ENCODE data around the gene MCM3AP. TPM values are rescaled to one million over a fixed set of nuclear protein-coding genes. Genes with fewer than 3 reads are reported as not detected.

MCM3AP gene
- total RNA-seq, 1 donor from 2014 or later: 107 TPM

DNA sequence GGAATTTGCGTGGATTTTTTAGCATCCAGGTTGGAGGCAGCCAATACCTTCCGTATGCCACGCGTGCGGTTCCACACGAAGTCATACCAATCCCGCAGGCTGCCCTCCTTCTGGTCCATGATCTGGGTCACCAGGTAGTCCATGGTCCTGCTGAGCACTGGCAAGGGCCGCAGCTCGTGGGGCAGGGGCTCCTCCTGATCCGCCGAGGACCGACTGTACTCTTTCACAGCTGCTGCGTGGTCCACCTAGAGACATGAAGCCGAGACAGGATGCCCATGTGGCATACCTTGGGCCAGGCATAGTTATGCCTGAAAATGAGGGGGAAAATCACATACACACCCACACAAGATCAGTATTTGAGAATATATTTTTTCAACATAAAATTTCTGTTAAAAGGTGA lies 12.1 kb downstream of the MCM3AP start:
- no peak for DNase-seq (ENCODE audit: low spot score)

DNA sequence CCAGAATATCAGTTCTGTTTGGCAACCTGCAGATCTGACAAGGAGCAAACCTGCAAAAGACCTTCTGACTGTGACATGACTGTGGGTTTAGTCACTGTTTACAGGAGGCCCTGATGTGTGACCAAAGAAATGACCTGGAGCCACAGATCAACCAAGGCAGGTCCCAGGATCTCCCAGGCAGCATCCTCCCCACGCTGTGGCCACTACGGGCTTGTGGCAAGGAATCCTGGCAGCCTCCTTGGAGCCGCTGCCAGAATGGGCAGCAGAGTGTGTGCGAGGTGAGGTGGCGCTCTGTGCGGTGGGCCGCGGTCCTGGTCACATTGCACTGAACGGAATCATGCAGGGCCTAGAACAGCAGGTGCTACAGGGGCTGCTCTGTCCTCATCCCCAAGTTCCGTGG lies 15.9 kb downstream of the MCM3AP start:
- DNase-seq (ENCODE audit: low spot score): no peak

- no peak for DNase-seq (ENCODE audit: low spot score)
These were observed 17.0 kb downstream of the MCM3AP start for GRCh38 chr21:46268371-46268770.

DNA sequence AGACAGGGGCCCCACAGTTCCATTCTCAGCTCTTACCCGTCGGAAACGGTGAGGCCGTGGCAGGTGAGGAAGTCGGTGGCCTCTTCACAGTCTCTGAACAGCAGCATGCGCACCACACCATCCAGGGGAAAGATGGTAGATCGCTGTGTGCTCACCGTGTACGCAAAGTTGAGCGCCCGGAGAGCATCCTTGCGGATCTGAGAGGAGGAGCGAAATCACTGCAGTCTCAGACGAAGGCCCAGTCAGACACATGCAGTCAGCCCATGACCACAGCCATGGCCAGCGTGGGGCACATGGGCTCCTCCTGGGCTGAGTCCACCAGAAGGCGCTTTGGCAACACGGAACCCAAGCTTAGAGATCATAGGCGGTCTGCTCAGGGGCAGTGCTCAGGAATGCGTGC lies 18.5 kb downstream of the MCM3AP start:
- DNase-seq (ENCODE audit: low spot score): no peak

DNA sequence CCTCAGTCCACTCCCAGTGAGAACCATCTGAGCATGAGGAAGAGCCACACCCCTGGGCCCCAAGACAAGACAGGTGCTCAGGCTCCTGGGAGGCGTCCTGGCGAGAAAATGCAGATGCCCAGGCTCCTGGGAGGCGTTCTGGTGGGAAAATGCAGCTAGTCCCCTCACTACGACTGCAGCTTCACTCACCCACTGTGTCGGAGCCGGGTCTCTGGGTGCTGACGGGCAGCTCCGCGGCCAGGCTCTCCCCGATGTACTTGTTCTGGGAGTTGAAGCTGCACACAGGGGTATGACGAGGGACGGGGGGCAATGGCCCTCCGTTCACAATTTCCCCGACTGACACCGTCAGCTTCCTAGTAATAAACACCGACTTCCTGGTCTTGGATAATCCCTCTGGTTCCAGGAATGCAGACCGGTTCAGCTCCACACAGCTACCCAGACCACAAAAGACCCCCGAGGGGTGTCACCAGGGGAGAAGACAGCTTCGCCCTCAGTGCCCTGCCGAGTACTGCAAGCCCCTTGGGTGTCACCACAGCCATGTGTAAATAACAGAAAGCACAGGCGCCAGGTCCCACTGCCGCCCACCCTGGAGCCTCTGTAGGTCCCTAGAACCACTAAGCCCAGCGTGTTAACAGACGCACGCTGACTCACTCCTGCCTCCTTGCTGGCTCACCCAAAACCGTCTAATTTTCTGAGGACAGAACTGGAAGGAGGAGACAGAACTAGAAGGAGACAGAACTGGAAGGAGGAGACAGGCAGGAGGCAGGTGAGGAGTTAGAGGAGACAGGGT lies 19.5 kb downstream of the MCM3AP start:
- DNase-seq (ENCODE audit: low spot score): no peak

- no peak for DNase-seq (ENCODE audit: low spot score)
These were observed 20.7 kb downstream of the MCM3AP start for GRCh38 chr21:46264690-46265144.

- no peak for DNase-seq (ENCODE audit: low spot score)
These were observed 21.2 kb downstream of the MCM3AP start for GRCh38 chr21:46264046-46264689.

DNA sequence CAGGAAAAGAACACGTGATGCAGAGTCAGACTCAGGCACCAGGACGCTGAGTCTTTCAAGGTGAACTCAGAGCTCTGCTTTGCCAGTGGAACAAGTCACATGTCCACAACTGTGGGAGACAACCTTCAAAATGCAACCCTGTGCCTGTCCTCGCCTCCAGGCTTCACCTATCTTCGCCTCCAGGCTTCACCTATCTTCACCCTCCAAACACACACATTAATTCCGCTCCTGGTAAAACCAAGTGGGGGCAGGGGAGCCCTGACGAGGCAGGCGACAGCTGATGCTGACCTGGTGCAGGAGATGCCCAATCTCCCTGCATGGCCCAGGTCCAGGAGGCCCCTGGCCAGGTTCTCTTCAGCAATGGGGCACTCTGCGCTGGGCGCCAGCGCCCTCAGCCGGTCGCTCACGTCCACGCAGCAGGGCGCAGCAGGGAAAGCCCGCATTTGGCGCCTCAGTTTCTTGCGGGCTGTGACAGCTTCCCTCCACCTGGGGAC lies 28.9 kb downstream of the MCM3AP start:
- no peak for DNase-seq (ENCODE audit: low spot score)

GRCh38 chr21:46255758-46256337 lies 29.6 kb downstream of the MCM3AP start:
- DNase-seq (ENCODE audit: low spot score): no peak

DNA sequence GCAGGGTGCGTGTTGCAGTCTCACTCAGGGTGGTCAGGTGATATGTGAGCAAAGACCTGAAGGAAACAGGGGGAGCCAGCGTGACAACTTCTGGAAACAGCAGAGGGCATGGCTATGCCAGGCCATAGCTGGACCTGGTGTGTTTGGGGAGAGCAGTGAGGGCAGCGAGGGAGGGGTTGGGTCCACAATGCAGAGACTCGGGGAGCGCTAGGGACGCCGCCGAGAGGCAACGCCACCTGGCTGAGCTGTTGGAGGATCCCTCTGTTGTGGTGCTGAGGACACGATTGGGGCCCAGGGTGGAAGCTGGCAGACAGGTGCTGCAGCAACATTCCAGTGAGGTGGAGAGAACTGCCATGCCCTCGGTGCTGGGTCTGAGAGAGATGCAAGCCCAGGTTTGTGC lies 30.2 kb downstream of the MCM3AP start:
- no peak for DNase-seq (ENCODE audit: low spot score)

DNA sequence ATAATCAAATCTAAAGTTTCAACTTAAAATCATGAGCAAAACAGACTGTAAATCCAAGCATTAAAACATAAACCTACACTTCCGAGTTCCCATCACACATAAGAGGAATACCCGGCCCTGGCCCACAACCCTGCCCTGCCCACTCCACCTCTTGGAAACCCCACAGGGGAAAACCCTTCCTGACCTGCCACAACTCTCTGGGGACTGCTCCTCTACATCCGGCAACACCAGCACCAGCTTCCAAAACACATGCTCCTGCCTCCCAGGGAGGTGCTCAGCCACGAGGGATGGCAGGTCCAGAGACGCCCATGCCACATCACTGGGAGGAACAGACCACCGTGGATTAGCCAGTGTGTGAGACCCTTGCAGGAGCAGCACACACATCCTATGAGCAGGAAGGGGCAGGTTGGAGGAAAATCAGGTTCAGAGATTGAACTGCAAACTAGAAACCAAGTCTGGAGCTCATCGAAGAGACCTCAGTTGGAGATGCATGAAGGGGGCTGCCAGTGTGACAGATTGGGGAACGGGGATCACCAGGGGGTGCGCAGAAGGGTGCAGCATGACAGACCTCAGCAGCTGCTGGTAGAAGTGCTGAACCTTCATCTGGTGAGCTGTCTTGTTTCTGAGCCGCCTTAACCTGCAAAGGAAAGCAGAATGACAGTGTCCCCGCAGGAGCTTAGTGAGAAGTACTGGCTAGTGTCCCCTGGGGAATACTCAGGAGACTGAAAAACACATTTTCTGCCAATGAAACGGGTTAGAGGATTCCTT lies 31.0 kb downstream of the MCM3AP start:
- DNase-seq (ENCODE audit: low spot score): no peak

DNA sequence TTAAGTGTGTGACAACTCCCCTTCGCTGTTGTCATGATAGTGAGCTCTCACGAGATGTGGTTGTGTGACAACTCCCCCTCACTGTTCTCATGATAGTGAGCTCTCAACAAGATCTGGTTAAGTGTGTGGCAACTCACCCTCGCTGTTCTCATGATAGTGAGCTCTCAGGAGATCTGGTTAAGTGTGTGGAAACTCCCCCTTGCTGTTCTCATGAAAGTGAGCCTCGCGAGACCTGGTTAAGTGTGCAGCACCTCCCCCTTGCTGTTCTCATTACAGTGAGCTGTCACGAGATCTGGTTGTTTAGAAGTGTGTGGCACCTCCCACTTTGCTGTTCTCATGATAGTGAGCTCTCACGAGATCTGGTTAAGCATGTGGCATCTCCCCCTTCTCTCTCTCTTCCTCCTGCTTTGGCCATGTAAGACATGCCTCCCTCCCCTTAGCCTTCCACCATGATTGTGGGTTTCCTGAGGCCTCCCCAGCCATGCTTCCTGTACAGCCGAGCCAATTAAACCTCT lies 31.7 kb downstream of the MCM3AP start:
- no peak for DNase-seq (ENCODE audit: low spot score)

DNA sequence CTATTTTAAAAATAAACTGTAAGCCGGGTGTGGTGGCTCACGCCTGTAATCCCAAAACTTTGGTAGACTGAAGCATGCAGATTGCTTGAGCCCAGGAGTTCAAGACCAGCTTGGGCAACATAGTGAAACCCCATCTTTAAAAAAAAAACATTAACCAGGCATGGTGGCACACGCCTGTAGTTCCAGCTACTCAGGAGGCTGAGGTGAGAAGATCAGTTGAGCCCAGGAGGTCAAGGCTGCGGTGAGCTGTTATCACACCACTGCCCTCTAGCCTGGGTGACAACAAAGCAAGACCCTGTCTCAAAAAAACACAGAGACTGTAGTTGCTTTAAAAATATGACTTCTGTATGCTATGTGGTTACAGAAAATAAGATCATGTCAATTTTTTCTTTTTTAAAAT lies 32.6 kb downstream of the MCM3AP start:
- no peak for DNase-seq (ENCODE audit: low spot score)

DNA sequence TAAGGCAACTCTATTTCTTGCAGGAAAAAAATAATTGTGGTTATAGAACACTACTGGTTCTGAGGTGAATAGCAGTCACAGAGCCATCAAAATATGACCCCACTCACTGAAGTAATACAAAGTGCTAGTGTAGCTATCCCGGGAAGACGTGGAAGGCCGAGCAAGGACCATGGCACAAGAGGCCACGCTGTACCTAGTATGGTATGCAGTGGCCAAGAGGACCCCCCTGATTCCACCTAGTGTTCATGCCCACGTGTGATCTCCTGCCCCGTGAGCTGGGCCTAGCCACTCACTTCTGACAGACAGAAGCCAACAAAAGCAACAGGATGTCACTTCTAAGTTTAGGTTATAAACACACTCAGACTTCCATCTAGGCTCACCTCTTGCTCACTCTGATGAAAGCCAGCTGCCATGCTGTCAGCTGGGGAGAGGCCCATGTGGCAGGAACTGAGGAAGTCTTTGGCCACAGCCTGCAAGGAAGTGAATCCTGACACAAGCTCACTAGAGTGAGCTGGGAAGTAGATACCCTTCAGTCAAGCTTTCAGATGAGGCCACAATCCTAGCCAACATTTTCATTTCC lies 35.2 kb downstream of the MCM3AP start:
- no peak for DNase-seq (ENCODE audit: low spot score)

- DNase-seq (ENCODE audit: low spot score): no peak
These were observed 36.6 kb downstream of the MCM3AP start for GRCh38 chr21:46248827-46249226.

DNA sequence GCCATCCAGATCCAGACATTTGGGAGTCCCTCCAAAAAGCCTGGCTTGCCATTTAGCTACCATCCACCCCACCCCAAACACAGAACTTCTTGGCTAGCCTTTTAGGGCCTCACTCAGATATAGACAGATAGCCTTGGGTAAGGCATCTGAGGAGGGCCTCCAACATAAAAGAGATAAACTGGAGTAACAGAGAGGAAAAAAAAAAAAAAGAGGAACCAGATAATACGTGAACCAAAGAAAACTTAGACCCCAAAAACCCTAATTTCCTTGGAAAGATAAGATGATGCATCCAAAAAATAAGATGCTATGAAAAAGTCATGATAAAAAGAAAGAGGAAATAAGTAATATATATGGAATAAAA lies 37.0 kb downstream of the MCM3AP start:
- no peak for DNase-seq (ENCODE audit: low spot score)

DNA sequence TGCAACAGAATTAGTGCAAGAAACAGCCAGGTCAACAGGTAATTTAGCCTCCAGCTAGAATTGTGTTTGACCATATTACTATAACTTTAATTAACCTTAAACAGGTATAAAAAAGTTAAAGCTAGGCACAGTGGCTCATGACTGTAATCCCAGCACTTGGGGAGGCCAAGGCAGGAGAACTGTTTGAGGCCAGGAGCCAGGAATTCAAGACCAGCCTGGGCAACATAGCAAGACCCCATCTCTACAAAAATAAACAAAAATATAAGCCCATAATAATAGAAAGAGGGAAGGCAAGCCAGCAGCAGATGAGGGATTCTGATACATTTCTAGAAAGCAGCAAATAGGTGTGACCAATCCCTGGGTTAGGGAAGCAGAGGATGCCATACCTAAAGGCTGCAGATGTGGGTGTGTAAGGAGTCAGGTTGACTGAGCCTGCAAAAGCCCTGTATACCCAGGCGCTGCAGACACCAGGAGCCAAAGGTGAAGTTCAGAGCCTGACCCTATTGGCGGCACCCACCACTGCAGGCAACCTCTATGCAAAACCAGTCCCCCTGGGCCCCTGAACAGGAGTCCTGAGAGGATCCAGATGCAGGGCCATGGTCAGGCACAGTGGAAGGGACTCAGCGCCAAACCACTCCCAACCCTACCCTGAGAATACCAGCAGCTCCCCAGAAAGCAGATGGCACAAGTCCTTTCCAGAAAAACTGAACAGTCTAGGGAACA lies 37.6 kb downstream of the MCM3AP start:
- no peak for DNase-seq (ENCODE audit: low spot score)

DNA sequence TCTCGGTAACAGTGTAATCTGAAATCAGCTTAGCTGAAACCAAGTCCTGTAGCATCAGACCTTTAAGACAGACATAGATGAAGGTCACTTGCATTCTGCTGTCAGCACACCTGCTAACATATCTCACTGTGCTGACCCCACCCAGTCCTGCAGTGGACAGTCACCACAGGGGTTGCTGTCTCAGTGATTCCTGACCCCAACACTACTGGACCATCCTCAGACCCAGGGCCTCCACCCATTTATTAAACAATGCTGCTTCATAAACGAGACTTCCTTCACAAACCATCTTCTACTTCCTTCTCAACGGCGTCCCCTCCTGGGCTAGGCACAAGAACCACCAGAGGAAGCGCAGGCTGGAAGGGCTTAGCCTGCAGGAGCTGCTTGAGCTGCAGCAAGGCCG lies 39.1 kb downstream of the MCM3AP start:
- DNase-seq (ENCODE audit: low spot score): no peak

- no peak for DNase-seq (ENCODE audit: low spot score)
These were observed 40.0 kb downstream of the MCM3AP start for GRCh38 chr21:46245213-46245915.

DNA sequence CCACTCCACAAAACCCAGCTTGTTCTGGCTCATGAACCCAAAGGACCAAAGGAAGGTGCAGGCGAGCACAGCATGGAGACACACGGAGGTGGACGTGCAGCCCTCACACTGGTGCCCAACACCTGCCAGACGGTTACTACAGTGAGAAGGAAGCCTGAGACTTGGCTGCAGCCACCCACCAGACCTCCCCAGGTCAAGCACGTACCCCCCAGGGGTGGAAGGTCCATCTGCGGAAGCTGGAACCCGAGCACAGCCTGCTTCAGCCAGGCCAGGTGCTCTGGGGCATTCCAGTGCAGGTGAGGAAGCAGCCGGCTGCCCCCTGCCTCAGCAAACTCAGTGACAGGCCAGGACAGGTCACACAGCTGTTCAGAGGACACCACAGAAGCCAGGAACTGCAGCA lies 40.8 kb downstream of the MCM3AP start:
- DNase-seq (ENCODE audit: low spot score): no peak
